ENCODE measurements around the gene CDK6.

The CDK6 gene

GRCh38 chr7:92576296-92576695 is 260.1 kb downstream of the CDK6 start:
- DNase-seq (ENCODE audit: low read depth, low spot score) = no peak
- H3K27me3 ChIP-seq (ENCODE audit: control insufficient read depth, insufficient read depth, low read length) = no peaks in the 10 kb centered on the region; the same call in 1 of the 2 replicates
- peaks cover 7% of the 10 kb centered on the region; the same call in 1 of the 2 replicates for H3K36me3 ChIP-seq (ENCODE audit: control insufficient read depth, insufficient read depth, low read length)
- H3K4me3 ChIP-seq (ENCODE audit: low read length) = no peak overlapping the region
- no peaks in the 10 kb centered on the region; the same call in 1 of the 2 replicates for H3K4me1 ChIP-seq (ENCODE audit: control insufficient read depth, insufficient read depth, low read length)
- WGBS (ENCODE audit: insufficient coverage, insufficient read length) = no CpG with 5 or more reads among the region's 3 CpGs
- no peak overlapping the region for H3K27ac ChIP-seq (ENCODE audit: low read length)
- H3K9me3 ChIP-seq (ENCODE audit: control insufficient read depth, insufficient read depth, low read length) = no peaks in the 10 kb centered on the region

GRCh38 chr7:92569137-92569536 is 267.2 kb downstream of the CDK6 start:
- Histone ChIP-seq H3K27ac (ENCODE audit: low read length) (no peak overlapping the region), H3K9me3 (ENCODE audit: control insufficient read depth, insufficient read depth, low read length) (no peaks in the 10 kb centered on the region), H3K36me3 (ENCODE audit: control insufficient read depth, insufficient read depth, low read length) (peaks cover 5% of the 10 kb centered on the region; the same call in 1 of the 2 replicates), H3K27me3 (ENCODE audit: control insufficient read depth, insufficient read depth, low read length) (no peaks in the 10 kb centered on the region; the same call in 1 of the 2 replicates), H3K4me3 (ENCODE audit: low read length) (no peak overlapping the region), H3K4me1 (ENCODE audit: control insufficient read depth, insufficient read depth, low read length) (no peaks in the 10 kb centered on the region)
- DNase-seq (ENCODE audit: low read depth, low spot score) = no peak
- no CpG with 5 or more reads among the region's 4 CpGs for WGBS (ENCODE audit: insufficient coverage, insufficient read length)

- Histone ChIP-seq H3K4me3 (ENCODE audit: low read length) (no peak overlapping the region), H3K27me3 (ENCODE audit: control insufficient read depth, insufficient read depth, low read length) (no peaks in the 10 kb centered on the region), H3K4me1 (ENCODE audit: control insufficient read depth, insufficient read depth, low read length) (no peaks in the 10 kb centered on the region), H3K9me3 (ENCODE audit: control insufficient read depth, insufficient read depth, low read length) (no peaks in the 10 kb centered on the region), H3K36me3 (ENCODE audit: control insufficient read depth, insufficient read depth, low read length) (peaks cover 3% of the 10 kb centered on the region; the same call in 1 of the 2 replicates), H3K27ac (ENCODE audit: low read length) (no peak overlapping the region)
- no CpG with 5 or more reads among the region's 6 CpGs for WGBS (ENCODE audit: insufficient coverage, insufficient read length)
- DNase-seq (ENCODE audit: low read depth, low spot score) = no peak
These were observed 268.9 kb downstream of the CDK6 start for GRCh38 chr7:92567460-92567859.

GRCh38 chr7:92563345-92563744 is 273.0 kb downstream of the CDK6 start:
- Histone ChIP-seq H3K9me3 (ENCODE audit: control insufficient read depth, insufficient read depth, low read length) (no peaks in the 10 kb centered on the region), H3K27ac (ENCODE audit: low read length) (no peak overlapping the region), H3K4me3 (ENCODE audit: low read length) (no peak overlapping the region), H3K36me3 (ENCODE audit: control insufficient read depth, insufficient read depth, low read length) (no peaks in the 10 kb centered on the region; the same call in 1 of the 2 replicates), H3K27me3 (ENCODE audit: control insufficient read depth, insufficient read depth, low read length) (no peaks in the 10 kb centered on the region), H3K4me1 (ENCODE audit: control insufficient read depth, insufficient read depth, low read length) (no peaks in the 10 kb centered on the region)
- DNase-seq (ENCODE audit: low read depth, low spot score) = no peak
- WGBS (ENCODE audit: insufficient coverage, insufficient read length) = no CpG with 5 or more reads among the region's 2 CpGs

- Histone ChIP-seq H3K27me3 (ENCODE audit: control insufficient read depth, insufficient read depth, low read length) (no peaks in the 10 kb centered on the region), H3K4me3 (ENCODE audit: low read length) (no peak overlapping the region), H3K27ac (ENCODE audit: low read length) (no peak overlapping the region), H3K9me3 (ENCODE audit: control insufficient read depth, insufficient read depth, low read length) (no peaks in the 10 kb centered on the region), H3K36me3 (ENCODE audit: control insufficient read depth, insufficient read depth, low read length) (no peaks in the 10 kb centered on the region; the same call in 1 of the 2 replicates), H3K4me1 (ENCODE audit: control insufficient read depth, insufficient read depth, low read length) (no peaks in the 10 kb centered on the region)
- no peak for DNase-seq (ENCODE audit: low read depth, low spot score)
These were observed 275.8 kb downstream of the CDK6 start for GRCh38 chr7:92560602-92561001.

- H3K36me3 ChIP-seq (ENCODE audit: control insufficient read depth, insufficient read depth, low read length) = no peaks in the 10 kb centered on the region; the same call in 1 of the 2 replicates
- H3K9me3 ChIP-seq (ENCODE audit: control insufficient read depth, insufficient read depth, low read length) = no peaks in the 10 kb centered on the region
- H3K4me3 ChIP-seq (ENCODE audit: low read length) = no peak overlapping the region
- H3K27ac ChIP-seq (ENCODE audit: low read length) = no peak overlapping the region
- no CpG with 5 or more reads among the region's 7 CpGs for WGBS (ENCODE audit: insufficient coverage, insufficient read length)
- H3K4me1 ChIP-seq (ENCODE audit: control insufficient read depth, insufficient read depth, low read length) = no peaks in the 10 kb centered on the region
- H3K27me3 ChIP-seq (ENCODE audit: control insufficient read depth, insufficient read depth, low read length) = no peaks in the 10 kb centered on the region
- no peak for DNase-seq (ENCODE audit: low read depth, low spot score)
These were observed 278.5 kb downstream of the CDK6 start for GRCh38 chr7:92557808-92558362.

GRCh38 chr7:92557249-92557648 is 279.1 kb downstream of the CDK6 start:
- Histone ChIP-seq H3K4me1 (ENCODE audit: control insufficient read depth, insufficient read depth, low read length) (no peaks in the 10 kb centered on the region), H3K36me3 (ENCODE audit: control insufficient read depth, insufficient read depth, low read length) (no peaks in the 10 kb centered on the region), H3K27me3 (ENCODE audit: control insufficient read depth, insufficient read depth, low read length) (no peaks in the 10 kb centered on the region), H3K27ac (ENCODE audit: low read length) (no peak overlapping the region), H3K9me3 (ENCODE audit: control insufficient read depth, insufficient read depth, low read length) (no peaks in the 10 kb centered on the region), H3K4me3 (ENCODE audit: low read length) (no peak overlapping the region)
- no CpG with 5 or more reads among the region's 2 CpGs for WGBS (ENCODE audit: insufficient coverage, insufficient read length)
- no peak for DNase-seq (ENCODE audit: low read depth, low spot score)
